NK-92 (cell line): ENCODE measurements around the gene TEX2.
"Not testable (repeated sequence)": the region's sequence is repeated elsewhere in the genome, so short reads cannot be mapped to it uniquely, and the experiment has no call there.

ENCODE experiments used
- DNase-seq: peaks from one replicate; lab custom pipeline; 2025; ENCODE audit not compliant: unreplicated experiment; lab: John Stamatoyannopoulos, UW

Gene TEX2

GRCh38 chr17:64185557-64185956 lies 77.5 kb downstream of the TEX2 start:
- not testable (repeated sequence) for DNase-seq

DNA sequence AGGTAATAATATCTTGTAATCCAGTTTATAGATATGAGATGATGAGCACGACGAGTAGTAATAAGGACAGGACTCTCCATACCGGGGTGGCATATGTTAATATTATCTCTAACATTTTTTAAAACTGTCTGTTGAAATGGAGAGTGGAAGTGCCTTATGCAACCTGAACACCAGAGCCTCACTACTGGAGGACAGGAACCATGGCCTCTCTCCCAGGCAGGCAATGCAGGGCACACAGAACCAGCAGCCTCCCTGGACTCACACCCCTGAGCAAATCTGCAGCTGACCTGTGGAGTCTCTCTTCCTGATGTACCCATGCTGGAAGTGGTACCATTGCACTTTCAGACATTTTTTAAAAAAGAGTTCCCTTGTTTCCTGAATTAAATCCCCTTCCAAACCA lies 78.0 kb downstream of the TEX2 start:
- no peak for DNase-seq

- no peak for DNase-seq
Observed at GRCh38 chr17:64183815-64184214, 79.2 kb downstream of the TEX2 start.

- no peak for DNase-seq
Observed at GRCh38 chr17:64182325-64183012, 80.6 kb downstream of the TEX2 start.

DNA sequence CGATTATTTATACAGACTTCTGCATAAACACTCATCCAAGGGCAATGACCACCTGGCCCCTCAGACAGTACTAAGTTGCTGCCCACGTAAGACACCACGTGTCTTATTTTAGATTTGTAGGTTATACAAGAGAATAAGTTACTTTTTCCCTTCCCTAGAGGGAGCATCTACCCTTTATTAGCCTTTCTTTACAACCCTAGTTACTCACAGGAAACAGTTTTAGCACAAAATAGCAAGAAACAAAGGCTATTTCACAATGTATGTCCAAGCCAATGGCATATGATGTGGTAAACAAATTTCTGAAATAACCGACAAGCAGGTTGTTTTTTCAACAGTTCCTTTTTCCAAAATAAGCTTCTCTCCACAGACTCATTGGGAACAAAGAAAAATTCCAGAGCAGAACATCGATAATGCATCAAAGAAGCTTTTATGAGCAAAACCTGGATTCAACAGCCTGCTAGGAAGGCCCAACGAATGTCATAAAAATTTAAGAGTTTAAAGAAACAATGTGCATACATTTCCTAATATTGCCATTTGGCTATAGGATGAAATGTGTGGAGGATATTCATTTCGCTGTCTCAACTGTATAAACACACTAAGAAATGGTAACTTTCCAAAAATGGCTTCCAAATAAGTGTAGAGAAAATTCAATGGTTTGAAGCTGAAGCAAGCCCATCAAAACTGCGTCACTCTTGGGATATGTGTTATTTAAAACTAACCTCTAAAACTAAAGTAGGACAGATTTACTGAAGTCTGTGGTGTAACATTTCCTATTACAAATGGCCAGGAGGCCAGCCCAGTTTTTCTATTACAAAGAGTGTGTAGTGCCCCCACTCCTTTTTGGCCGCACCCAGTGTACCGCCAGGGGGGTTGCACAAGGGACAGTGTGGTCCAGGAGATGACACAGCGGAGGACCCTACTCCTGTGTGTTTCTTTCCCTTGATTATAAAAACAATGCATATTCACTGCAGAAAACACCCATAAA lies 82.7 kb downstream of the TEX2 start:
- no peak for DNase-seq

DNA sequence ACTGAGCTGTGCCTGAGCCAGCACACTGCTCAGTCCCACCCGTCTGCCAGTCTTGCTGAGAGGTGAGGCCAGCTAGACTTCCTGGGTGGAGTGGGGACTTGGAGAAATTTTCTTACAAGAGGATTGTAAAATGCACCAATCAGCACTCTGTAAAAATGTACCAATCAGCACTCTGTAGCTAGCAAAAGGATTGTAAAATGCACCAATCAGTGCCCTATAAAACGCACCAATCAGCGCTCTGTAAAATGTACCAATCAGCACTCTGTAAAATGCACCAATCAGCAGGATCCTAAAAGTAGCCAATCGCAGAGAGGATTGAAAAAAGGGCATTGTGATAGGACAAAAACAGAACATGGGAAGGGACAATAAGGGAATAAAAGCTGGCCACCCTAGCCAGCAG lies 84.0 kb downstream of the TEX2 start:
- not testable (repeated sequence) for DNase-seq

DNA sequence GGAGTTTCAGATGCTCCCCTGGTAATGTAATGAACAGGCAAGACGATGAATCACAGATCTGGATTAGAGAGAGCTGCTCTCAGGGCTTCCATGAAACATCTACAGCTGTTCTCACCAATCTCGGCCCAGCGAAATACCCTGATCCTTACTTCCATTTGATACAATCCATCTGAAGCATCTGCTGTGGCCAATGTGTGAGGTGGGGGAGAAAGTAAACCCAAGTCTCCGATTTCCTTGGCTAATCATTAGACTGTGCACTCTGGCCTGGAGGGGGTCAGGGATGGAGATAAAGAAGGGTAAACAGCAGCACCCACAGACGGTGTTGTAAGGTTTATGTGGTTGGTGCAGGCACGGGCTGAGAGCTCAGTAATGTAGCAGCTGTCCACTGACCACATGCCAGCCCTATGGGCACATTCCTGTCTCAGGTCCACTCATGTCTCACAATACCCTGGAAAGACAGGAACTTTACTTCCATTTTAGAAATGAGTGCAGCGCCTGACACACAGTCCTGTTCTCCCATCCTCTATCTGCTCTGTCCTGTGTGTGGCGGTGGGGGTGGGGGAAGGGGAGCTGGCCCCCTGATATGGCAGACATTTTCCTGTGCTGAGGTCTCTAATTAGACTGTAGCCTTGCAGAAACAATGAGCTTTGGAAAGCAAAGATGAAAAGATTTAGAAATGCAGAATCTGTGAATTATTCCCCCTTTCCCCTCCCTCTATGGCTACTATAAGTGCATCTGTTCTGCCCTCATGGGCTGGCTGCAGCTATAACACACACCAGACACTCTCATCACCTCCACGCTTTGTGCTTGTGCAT lies 84.8 kb downstream of the TEX2 start:
- DNase-seq: no peak

DNA sequence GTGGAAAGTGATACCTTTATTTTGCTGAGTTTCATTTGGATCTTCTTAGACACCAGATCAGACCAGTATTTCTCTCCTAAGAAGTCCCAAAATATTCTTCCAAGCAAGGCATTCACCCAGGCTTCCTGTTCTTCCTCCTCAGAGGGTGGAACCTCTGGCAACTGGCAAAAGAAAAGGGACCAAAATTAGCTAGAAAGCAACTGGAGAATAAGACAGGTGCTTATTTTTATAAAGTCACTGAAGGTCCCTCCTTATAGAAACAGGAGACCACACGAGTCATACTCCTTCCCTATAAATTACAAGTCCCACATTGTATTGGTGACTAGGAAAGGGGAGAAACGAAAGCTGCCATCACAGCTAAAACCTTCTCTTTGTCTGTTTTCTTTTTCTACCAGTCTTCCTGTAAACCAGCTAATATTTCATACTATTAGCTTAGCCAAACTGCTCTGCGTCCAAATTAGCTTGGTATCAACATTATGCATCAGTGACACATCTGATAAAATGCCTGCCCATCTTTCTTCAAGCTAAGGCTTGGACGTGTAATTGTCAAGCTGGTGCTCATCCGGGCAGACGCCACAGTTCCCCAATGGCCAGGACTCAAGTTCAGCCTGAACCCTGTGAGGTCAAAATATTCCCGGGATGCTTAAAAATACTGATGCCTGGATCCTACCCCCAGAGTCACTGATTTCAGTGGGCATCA lies 85.6 kb downstream of the TEX2 start:
- DNase-seq: no peak

- no peak for DNase-seq
Observed at GRCh38 chr17:64176556-64176955, 86.5 kb downstream of the TEX2 start.

DNA sequence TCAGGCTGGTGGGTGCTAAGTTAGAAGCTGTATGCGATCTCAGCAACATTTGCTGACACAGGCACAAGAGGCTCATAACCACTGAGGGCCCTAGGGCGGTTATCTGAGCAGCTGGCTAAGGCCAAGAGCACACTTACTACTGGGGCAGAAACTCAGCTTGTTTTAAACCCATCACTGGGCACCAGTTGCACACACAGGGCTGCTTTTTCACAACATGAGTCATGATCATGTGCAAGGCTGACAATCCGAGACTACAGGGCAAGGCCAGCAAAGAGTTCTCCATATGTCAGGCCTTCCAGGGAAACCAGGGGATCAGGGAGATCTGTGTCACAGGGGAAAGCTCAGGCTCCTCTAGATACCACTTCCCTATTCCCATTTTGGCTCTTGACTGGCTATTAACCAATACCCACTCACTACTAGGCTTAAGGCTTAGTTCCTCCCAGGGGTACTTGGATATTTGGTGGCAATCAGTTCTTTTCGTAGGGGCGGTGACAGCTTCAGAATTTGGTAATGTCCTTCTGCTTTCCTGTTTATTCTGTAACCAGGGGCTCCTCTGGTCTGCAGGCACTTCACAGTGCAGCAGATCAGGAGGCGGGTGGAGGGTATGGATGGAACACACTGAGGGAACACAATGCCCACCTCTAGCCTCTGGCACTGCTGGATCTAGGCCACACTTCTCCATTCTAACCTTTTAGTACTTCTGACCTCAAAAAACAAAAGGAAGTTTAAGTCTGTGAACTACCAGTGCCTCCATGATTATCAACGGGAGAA lies 88.2 kb downstream of the TEX2 start:
- DNase-seq: no peak

DNA sequence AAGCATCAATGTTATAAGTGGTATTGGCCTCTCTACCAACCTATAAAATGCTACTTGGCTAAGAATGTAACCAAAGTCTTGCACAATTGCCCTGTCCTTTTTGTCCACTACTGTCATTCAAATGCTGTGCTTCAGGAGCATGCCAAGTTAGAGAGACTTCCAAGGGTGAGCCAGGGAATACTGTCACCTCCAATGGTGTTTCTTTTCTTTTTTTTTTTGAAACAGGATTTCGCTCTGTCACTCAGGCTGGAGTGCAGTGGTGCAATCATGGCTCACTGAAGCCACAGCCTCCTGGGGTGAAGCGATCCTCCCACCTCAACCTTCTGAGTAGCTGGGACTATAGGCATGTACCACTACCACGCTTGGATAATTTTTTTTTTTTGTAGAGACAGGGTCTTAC lies 89.4 kb downstream of the TEX2 start:
- DNase-seq: no peak

GRCh38 chr17:64172510-64172909 lies 90.5 kb downstream of the TEX2 start:
- DNase-seq: no peak

- no peak for DNase-seq
Observed at GRCh38 chr17:64171041-64171440, 92.0 kb downstream of the TEX2 start.

GRCh38 chr17:64170286-64170685 lies 92.8 kb downstream of the TEX2 start:
- DNase-seq: no peak

GRCh38 chr17:64167666-64168065 lies 95.4 kb downstream of the TEX2 start:
- DNase-seq: not testable (repeated sequence)

- no peak for DNase-seq
Observed at GRCh38 chr17:64166876-64167275, 96.2 kb downstream of the TEX2 start.

DNA sequence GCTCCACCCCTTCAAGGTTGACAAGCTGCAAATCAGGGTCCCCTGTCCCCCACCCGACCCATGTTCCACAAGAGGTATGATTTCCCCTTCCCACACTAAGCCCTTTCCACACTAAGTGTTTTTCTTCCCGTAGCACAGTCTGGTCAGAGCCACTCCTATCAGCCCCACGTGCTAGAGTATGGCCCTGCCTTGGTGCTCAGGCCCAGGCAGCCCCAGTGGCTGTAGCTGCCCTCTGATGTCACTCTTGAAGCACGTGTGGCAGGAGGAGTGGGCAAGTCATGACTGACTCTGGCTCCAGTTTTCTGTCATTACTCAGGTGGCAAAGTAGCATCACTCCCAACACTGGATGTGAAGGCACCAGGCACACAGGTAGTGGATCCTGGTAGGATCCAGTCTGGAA lies 97.7 kb downstream of the TEX2 start:
- DNase-seq: no peak

DNA sequence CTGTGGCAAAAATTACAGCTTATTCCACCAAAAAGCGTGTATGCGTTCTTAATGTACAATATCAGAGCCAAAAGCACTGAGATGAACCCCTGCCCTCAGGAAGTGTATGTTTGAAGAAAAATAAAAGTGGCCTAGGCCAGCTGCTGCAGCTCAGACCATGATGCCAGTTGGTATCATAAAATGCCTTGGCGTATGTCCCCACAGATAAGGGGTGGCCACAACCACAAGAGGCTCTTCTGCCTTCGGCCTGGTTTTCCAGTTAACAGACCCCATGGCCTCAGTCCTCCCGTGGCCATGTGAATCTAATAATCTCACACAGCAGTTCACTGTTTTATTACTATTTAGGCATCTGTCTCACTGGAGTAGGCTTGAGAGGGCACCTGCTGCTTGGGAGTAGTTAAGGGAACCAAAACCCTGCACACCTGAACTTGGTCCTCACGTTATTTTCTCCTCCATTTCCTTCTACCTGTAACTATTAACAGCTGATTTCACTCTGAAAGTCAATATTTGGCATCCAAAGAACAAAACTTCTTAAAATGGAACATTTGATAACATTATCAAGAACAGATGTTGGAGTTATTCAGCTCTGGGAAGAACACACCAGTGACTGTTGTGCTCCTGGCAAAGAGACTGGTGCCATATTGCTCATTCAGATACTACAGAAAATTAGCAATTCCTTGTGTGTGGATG lies 98.3 kb downstream of the TEX2 start:
- DNase-seq: no peak

DNA sequence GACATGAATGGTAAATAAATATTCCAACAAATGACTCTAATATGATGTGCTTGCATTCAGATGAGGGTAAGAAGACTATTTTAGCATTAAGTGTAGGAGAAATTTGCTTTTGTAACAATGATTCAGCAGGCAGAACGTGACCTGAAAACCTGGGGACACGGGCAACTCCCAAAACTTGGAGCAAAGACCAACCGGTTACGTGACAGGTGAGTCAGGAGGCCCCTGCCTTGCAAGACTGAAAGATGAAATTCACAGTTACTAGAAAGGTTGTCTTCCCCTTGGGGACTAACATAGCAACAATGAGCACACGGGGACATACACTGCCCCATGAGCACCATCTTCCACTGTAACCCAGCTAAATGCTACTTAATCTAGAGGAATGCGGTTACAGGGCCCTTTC lies 99.6 kb downstream of the TEX2 start:
- DNase-seq: no peak
